GM04504 (cell line): Measurements from ENCODE around the gene BRMS1.
"Not testable (repeated sequence)": the region's sequence is repeated elsewhere in the genome, so short reads cannot be mapped to it uniquely, and the experiment has no call there.

Source experiments
- DNase-seq: peaks from one replicate; pipeline ENCODE4 v3.0.0-alpha.2; 2012; ENCODE audit warnings: low read depth

BRMS1 gene

GRCh38 chr11:66322732-66323427 lies 22.0 kb downstream of the BRMS1 start:
- DNase-seq, result no peak

- no peak for DNase-seq
These were observed 23.3 kb downstream of the BRMS1 start for GRCh38 chr11:66321606-66322005.

DNA sequence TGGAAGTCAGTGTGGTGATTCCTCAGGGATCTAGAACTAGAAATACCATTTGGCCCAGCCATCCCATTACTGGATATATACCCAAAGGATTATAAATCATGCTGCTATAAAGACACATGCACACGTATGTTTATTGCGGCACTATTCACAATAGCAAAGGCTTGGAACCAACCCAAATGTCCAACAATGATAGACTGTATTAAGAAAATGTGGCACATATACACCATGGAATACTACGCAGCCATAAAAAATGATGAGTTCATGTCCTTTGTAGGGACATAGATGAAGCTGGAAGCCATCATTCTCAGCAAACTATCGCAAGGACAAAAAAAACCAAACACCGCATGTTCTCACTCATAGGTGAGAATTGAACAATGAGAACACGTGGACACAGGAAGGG lies 24.2 kb downstream of the BRMS1 start:
- DNase-seq, result not testable (repeated sequence)

GRCh38 chr11:66320289-66320688 lies 24.6 kb downstream of the BRMS1 start:
- DNase-seq, result not testable (repeated sequence)

GRCh38 chr11:66318600-66318970 lies 26.3 kb downstream of the BRMS1 start:
- DNase-seq, result no peak

DNA sequence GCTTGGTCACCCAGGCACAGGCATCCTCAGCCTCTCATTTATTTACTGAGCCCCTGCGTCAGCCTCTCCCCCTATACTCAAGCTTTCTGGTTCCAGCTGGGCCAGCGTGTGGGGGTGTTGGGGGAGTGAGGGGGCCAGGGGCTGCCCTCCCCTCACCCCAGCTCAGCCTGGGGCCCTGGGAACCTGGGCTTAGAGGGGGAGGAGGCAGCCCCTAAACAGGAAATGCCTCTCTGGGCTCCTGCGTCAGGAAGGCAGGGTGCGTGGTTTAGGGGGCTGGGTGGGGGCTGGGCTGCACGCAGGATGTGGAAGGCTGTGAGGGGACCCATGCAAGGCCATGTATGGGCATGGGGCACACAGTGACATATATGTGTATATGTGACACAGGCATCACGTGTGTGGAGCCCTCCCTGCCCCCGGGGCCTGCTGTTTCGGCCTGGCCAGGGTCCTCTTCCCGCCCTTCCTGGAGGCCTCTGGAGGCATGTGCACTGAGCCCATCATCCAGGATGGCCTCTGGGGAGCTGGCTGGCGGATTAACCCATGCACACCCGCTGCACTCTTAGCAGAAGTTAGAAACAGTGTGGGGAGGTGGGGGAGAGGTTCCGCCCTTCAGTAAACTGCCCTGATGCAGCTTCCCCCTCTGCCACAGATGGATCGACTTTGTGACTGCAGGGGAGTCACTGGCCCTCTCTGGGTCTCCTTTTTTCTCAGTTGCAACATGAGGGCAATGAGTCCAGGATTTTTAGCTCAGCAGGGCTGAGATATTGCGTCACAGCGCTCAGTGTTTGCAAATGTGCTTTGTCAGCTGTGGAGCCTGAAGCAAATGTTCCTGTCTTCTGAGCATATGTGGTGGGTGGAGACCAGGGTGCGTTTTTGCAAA lies 26.9 kb downstream of the BRMS1 start:
- peak; percentile 77 for DNase-seq

DNA sequence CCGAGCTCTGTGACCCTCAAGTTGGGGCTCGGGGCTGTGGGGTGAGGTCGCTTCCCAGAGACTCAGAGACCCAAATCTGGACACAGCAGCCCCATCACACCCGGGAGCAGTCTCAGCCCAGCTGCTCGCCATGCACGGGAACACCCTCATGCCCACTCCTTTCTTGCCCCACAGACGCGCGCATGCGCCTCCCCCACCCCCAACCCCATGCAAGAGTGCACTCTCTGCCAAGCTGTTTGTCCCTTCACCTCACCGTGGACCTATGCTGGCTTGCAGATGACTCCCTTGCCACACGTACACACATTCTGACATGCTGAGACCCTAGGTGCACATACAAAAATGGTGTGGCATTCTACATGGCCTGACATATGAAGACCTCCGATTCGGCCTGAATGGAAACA lies 27.6 kb downstream of the BRMS1 start:
- DNase-seq, result no peak

DNA sequence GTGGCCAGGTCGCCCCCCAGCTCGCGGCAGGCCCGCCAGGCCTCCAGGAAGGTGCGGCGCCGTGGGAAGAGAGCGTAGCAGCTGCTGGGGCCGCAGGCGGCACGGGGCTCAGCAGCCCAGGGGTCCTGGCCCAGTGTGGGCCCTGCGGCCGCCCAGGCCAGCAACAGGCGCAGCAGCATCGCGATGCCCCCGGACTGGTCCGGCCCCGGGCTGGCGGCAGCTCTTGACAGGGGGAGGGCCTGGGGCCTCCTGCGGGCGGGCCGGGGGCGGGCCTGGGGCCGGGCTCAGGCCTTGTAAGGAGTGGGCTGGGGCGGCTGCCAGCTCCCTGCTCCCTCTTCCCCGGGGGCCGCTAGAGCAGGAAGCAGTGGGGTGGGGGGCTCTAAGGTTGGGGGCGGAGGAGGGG lies 28.1 kb downstream of the BRMS1 start, which contains the start of gene CD248:
Gene CD248 (minus strand): TSS at position 196 of the 403 bp plus-strand sequence. CDS start 17 bp downstream, at position 179.
- no peak for DNase-seq

- no peak for DNase-seq
These were observed 28.7 kb downstream of the BRMS1 start for GRCh38 chr11:66315921-66316811.

GRCh38 chr11:66315498-66315885 lies 29.4 kb downstream of the BRMS1 start:
- DNase-seq, result no peak

DNA sequence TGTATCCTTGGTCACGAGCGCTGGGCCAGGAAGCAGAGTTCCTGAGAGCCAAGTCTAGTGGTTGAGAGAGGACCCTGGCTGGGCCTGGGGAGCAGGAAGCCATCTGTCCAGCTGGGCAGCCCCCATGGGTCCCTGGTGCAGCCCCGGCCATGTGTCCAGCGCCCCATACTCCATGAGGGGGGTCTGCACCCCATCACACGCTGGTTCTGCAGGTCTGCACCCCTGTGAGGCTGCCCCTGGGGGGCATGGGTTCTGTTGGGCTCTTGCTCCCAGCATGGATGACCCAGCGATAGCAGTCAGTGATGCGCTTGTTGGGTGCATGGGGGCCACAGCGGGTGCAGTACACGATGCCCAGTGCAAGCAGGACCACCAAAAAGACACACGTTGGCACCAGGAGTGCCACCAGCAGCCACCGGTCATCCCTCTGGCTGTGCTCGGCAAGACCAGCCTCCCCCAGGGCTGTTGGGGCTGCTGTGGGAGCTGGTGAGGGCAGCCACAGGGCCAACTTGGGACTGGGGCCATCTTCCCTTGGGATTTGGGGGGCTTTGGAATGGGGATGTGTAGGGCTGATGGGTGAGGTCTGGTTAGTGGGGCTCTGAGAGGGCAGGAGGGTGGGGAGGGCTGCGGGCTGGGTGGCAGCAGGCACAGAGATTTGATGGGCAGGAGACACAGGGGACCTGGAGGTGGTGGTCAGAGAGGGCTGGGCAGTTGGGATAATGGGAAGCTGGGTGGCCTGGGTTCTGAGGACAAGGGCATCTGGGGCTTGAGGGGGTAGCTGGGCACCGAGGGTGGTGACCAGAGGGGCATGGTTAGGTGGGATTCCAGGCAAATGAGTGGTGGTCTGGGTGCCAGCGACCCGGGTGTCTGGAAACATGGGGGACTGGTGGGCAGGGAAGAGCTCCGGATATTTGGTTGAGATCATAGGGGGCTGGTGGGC lies 30.1 kb downstream of the BRMS1 start:
- DNase-seq, result no peak

DNA sequence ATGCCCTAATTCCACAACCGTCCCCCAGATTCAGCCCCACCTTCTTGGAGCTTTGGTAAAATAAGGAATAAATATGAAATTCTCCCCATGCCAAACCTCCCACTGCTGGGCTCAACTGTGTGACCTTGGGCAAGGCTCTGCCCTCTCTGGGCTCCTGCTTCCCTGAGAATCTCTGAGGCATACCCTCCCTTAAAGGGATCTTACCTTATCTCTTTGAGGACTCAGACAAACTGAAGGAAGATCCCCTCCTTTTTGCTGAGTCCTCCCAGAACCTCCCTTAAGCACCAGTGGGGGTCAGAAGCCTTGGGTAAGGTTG lies 30.8 kb downstream of the BRMS1 start:
- no peak for DNase-seq

DNA sequence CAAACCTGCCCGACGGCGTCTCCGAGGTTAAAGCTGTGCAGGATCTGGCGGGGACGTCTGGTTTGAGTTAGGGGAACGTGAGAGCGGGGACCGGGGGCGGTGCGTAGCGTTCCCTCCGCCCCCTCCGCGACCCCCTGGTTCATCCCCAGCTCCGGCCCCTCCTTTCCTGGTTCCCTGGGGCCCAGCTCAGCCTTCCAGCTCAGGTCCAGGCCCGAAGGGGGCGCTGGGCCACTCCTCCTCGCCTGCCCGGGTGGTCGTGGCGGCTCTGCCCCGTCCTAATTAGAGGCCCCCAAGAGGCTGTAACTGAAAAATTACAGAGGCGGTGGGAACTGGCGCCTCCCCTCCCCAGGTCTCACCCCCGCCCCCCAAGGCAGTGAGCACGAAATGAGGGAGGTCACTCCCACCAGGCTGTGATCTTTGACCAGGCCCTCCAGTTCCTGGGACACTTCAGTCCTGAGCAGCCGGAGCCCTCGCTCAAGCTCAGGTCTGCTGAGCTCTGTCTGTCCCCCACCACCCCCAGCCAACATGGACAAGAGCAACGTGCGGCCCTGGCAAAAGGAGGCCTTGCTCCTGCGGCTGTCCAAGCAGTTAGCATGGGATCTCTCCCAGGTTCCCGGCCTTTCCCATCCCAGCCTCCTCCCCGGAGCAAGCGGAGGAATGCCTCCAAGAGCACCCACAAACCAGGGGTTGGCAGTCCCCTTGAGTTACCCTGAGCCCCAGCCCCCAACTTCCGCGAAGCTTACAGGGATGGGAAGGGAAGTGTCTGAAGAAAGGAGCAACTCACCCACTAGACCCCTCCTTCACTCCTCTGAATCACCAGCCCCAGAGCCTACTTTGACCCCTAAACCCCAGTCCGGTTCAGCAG lies 31.4 kb downstream of the BRMS1 start:
- no peak for DNase-seq

GRCh38 chr11:66312549-66313320 lies 32.2 kb downstream of the BRMS1 start:
- peak; percentile 99 for DNase-seq

GRCh38 chr11:66311965-66312548 lies 32.8 kb downstream of the BRMS1 start:
- peak; percentile 73 for DNase-seq

DNA sequence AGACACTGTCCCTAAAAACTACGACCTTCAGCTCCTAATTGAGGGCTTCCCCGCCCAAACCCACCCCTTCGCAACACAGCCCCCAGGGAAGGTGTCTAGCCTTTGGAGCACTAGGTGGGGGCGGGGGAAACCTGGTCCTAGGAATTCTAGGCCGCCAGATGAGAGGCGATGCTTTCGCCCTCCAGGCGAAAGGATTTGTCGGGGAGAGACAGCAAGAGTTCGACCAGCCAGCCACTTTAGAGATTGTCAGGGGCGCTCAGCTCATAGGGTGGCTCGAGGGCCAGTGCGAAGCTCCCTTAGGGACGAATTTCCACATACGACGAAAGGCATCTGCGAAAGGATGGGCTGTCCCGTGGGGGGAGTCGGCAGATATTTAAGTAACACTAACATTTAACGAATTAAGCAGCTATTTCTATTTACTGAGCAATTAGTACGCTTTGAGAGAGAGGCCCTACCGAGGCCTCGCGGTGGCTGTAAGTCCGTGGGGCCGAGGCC lies 33.4 kb downstream of the BRMS1 start:
- DNase-seq, result no peak

DNA sequence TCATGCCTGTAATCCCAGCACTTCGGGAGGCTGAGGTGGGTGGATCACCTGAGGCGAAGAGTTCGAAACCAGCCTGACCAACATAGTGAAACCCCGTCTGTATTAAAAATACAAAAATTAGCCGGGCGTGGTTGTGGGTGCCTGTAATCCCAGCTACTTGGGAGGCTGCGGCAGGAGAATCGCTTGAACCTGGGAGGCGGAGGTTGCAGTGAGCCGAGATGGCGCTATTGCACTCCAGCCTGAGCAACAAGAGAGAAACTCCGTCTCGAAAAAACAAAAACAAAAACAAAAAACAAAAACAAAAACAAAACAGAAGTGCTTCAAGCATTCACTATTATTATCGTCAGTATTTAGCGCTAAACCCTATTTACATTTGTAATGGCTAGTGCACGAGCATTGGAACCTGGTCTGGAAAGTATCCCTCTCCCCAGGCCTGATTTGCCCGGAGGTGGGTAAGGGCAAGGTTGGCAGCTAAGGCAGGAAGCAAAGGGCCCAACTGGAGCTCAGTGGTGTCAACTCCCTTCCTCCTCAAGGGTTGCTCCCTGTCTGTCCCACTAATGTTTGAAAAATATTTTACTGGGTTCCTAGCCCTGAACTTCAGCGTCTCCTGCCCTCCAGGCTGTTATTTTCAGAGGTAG lies 34.0 kb downstream of the BRMS1 start:
- DNase-seq, result not testable (repeated sequence)

DNA sequence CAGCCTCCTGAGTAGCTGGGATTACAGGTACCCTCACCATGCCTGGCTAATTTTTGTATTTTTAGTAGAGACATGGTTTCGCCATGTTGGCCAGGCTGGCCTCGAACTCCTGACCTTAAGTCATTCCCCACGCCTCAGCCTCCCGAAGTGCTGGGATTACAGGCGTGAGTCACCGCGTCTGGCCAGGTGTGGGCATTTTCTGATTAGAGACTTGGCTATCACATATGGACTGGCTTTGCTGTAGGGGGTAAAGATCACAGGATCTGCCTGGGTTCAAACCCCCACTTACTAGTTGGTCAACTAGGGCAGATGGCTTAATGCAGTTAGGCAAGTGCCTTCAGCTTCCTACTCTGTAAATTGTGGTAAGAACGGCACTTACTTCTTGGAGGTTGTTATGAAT lies 34.6 kb downstream of the BRMS1 start:
- no peak for DNase-seq
